Upper lobe of left lung (tissue), 6 donors: ENCODE results near the gene DNAJC1. TPM values are rescaled to one million over a fixed set of nuclear protein-coding genes. Genes with fewer than 3 reads are reported as not detected.

Experiments
- ATAC-seq, 2 donors: fragments of 200-7000 bp; cut with Tn5 transposase; one replicate each; pipeline ENCODE4 v1.9.1; 2022; ENCODE audit warnings: mild to moderate bottlenecking in 2 of 2, moderate library complexity in 2 of 2; ENCODE audit not compliant: low FRiP score in 2 of 2
- DNase-seq, 2 donors: peaks; one replicate each; pipeline ENCODE4 v3.0.0-alpha.2; 2019 to 2020
- H3K27ac ChIP-seq, 4 donors: fragments of 200-600 bp; sonication (generic); one replicate each; pipeline ENCODE4 v1.5.1; 2016 to 2019
- H3K27me3 ChIP-seq, 4 donors: fragments of 200-600 bp; sonication (generic); one replicate each; pipeline ENCODE4 v1.5.1; 2017 to 2019
- H3K36me3 ChIP-seq, 4 donors: fragments of 200-600 bp; sonication (generic); one replicate each; pipeline ENCODE4 v1.5.1; 2016 to 2019
- H3K4me1 ChIP-seq, 4 donors: fragments of 200-600 bp; sonication (generic); one replicate each; pipeline ENCODE4 v1.5.1; 2018 to 2019
- H3K4me3 ChIP-seq, 4 donors: fragments of 200-600 bp; sonication (generic); one replicate each; pipeline ENCODE4 v1.5.1; 2017 to 2019; ENCODE audit warnings: mild to moderate bottlenecking in 2 of 4, moderate library complexity in 1 of 4
- H3K9me3 ChIP-seq, 4 donors: fragments of 200-600 bp; sonication (generic); one replicate each; pipeline ENCODE4 v1.5.1; 2018 to 2019
- EP300 ChIP-seq, 4 donors: sonication (generic); formaldehyde crosslinking; IDR thresholded peaks; one replicate each; pipeline ENCODE4 v1.5.1; 2017; ENCODE audit warnings: antibody characterized with exemption in 4 of 4, control low read depth in 2 of 4
- POLR2A ChIP-seq, 4 donors: fragments of 450-650 bp; IDR thresholded peaks; one replicate each; pipeline ENCODE4 v1.5.1; 2016 to 2017; ENCODE audit warnings: antibody characterized with exemption in 4 of 4, mild to moderate bottlenecking in 2 of 4
- POLR2AphosphoS5 ChIP-seq, 2 donors: sonication (generic); formaldehyde crosslinking; IDR thresholded peaks; one replicate each; pipeline ENCODE4 v1.5.1; 2017; ENCODE audit warnings: antibody characterized with exemption in 2 of 2
- WGBS, 2 donors: methylation state at CpG; one replicate each; pipeline ENCODE4 v1.1.5; 2017 to 2018; 5-methylcytosine and 5-hydroxymethylcytosine counted together
- total RNA-seq, 6 donors: library from RNA; depleted of rRNA in 4 of 6; stranded (reverse); fragments of >200 nt in 4 of 6; gene quantifications; one replicate each; pipeline versions ENCODE4 v1.1.0 to v1.2.1, GENCODE V29; 2016 to 2021
- TF ChIP-seq, protein P1 (sequence below), 6 experiments: fragments of 450-650 bp in 4 of 6; fragments of 200-600 bp in 2 of 6; sonication (generic) in 2 of 6; IDR thresholded peaks; one replicate each; pipeline ENCODE4 v1.5.1; 2016 to 2019; ENCODE audit warnings: antibody characterized with exemption in 6 of 6
- donor health status: DM: no; HTN: no; CAD: no; lungs with moderate emphysema.
- donor health status: DM: no; HTN: yes; CAD: no; lungs with severe emphysema.

DNAJC1 gene
- total RNA-seq, 6 donors from 2014 or later: 30.8 to 106 (median 74.1) TPM

DNA sequence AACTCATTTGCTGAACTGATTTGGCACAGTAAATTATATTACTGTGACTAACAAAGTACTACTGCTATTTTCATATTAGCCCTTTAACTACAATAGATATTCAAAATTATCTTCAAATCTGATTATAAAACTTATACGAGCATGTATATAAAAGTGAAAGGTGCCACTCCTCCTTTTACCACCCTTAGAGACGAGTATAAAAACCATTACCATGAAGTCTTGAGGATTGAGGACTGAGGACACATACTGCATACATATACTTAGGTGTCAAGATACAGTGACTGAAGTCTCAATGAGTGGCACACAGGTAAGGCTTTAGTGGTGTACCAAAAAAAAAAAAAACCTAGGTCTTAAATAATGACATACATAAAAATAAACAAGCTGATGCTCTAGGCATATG is 98.6 kb downstream of the DNAJC1 start:
- peaks cover 0 to 15% (median 0%) of the 10 kb centered on the region in 4 donors for H3K36me3 ChIP-seq
- H3K4me1 ChIP-seq: no peaks in the 10 kb centered on the region
- no peak overlapping the region for H3K4me3 ChIP-seq
- ATAC-seq (no peak), DNase-seq (no peak)
- WGBS, 2 donors: 89 to 96% methylated on average over 2 of the region's 2 CpGs
- H3K9me3 ChIP-seq: no peaks in the 10 kb centered on the region
- TF ChIP-seq POLR2AphosphoS5 (IDR thresholded peaks at IDR 0.05): no peak
- TF ChIP-seq POLR2A (IDR thresholded peaks at IDR 0.05): no peak
- TF ChIP-seq EP300 (IDR thresholded peaks at IDR 0.05): no peak
- TF ChIP-seq, protein P1, sequence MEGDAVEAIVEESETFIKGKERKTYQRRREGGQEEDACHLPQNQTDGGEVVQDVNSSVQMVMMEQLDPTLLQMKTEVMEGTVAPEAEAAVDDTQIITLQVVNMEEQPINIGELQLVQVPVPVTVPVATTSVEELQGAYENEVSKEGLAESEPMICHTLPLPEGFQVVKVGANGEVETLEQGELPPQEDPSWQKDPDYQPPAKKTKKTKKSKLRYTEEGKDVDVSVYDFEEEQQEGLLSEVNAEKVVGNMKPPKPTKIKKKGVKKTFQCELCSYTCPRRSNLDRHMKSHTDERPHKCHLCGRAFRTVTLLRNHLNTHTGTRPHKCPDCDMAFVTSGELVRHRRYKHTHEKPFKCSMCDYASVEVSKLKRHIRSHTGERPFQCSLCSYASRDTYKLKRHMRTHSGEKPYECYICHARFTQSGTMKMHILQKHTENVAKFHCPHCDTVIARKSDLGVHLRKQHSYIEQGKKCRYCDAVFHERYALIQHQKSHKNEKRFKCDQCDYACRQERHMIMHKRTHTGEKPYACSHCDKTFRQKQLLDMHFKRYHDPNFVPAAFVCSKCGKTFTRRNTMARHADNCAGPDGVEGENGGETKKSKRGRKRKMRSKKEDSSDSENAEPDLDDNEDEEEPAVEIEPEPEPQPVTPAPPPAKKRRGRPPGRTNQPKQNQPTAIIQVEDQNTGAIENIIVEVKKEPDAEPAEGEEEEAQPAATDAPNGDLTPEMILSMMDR (IDR thresholded peaks at IDR 0.05): no peak
- no peak overlapping the region for H3K27ac ChIP-seq
- no peaks in the 10 kb centered on the region for H3K27me3 ChIP-seq

DNA sequence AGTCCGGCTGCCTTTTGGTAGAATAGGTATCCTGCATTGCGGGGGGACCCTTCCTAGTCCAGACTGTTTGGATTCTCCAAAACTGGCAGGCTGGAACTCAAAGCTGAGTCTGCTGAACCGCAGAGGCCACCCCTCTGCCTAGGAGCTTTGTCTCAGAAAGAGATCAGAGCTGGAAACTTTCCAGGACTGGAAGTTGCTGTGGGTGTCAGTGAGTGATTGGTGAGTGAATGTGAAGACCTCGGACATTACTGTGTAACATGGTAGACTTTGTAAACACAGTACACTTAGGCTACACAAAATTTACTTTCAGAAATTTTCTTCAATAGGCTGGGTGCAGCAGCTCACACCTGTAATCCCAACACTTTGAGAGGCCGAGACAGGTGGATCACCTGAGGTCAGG is 103.8 kb downstream of the DNAJC1 start:
- whole genome bisulfite sequencing, 2 donors: 49 to 90% methylated on average over 2 to 5 of the region's 5 CpGs
- TF ChIP-seq, protein P1 (IDR thresholded peaks at IDR 0.05): no peak
- TF ChIP-seq EP300 (IDR thresholded peaks at IDR 0.05) (no peak), POLR2A (IDR thresholded peaks at IDR 0.05) (no peak), POLR2AphosphoS5 (IDR thresholded peaks at IDR 0.05) (no peak)
- Histone ChIP-seq H3K27ac (no peak overlapping the region), H3K4me3 (no peak overlapping the region), H3K27me3 (no peaks in the 10 kb centered on the region), H3K36me3 (peaks cover 0 to 15% (median 2%) of the 10 kb centered on the region in 4 donors), H3K9me3 (no peaks in the 10 kb centered on the region), H3K4me1 (peaks cover 0 to 5% (median 1%) of the 10 kb centered on the region in 4 donors)
- DNase-seq: no peak
- no peak for ATAC-seq

DNA sequence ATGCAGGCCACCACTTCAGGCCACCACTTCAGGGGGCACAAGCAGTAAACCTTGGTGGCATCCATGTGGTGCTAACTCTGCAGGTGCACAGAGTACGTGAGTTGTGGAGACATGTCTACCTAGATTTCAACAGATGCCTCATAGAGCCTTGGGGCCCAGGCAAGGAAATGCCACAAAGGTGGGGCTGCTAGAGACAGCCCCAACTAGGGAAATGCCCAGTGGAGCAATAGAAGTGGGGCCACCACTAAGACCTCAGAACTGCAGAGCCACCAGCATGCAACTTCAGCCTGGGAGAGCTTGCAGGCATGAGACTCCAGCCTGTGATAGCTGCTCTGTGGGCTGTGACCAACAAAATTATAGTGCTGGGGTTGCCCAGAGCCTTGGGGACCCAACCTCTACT is 107.6 kb downstream of the DNAJC1 start:
- Histone ChIP-seq H3K27me3 (no peaks in the 10 kb centered on the region), H3K4me3 (no peak overlapping the region), H3K36me3 (peaks cover 0 to 5% (median 0%) of the 10 kb centered on the region in 4 donors), H3K4me1 (peaks cover 0 to 5% (median 1%) of the 10 kb centered on the region in 4 donors), H3K27ac (no peak overlapping the region), H3K9me3 (peaks cover 0 to 10% (median 7%) of the 10 kb centered on the region in 4 donors)
- no peak for DNase-seq
- TF ChIP-seq, protein P1 (IDR thresholded peaks at IDR 0.05): no peak
- TF ChIP-seq EP300 (IDR thresholded peaks at IDR 0.05): no peak
- TF ChIP-seq POLR2AphosphoS5 (IDR thresholded peaks at IDR 0.05): no peak
- TF ChIP-seq POLR2A (IDR thresholded peaks at IDR 0.05): no peak
- no peak for ATAC-seq
- 76 to 100% methylated on average over 1 of the region's 1 CpG for WGBS, 2 donors

DNA sequence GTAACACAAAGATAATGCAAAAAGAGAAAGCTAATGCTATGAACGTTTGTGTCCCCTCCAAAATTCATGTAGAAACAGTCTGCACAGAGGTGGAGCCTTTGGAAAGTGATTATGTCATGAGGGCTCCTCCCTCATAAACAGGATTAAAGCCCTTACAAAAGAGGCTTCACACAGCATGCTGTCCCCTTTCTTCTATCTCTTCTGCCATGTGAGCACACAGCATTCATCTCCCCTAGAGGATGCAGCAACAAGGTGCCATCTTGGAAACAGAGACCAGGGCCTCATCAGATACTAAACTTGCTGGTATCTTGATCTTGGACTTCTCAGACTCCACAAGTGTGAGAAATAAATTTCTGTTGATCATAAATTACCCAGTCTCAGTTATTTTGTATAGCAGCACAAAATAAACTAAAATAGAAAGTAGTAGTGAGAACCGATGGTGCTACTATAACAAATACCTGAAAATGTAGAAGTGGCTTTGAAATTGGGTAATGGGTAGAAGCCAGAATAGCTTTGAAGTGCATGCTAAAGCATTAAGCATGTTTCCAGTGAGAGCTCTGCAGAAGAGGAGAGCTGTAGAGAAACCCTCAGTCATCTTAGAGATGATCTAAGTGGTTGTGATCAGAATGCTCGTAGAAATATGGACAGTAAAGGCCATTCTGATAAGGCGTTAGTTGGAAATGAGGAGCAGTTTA is 108.7 kb downstream of the DNAJC1 start:
- TF ChIP-seq POLR2AphosphoS5 (IDR thresholded peaks at IDR 0.05) (no peak), EP300 (IDR thresholded peaks at IDR 0.05) (no peak), POLR2A (IDR thresholded peaks at IDR 0.05) (no peak)
- TF ChIP-seq, protein P1 (IDR thresholded peaks at IDR 0.05): no peak
- no peak overlapping the region for H3K27ac ChIP-seq
- H3K4me3 ChIP-seq: no peak overlapping the region
- 80 to 90% methylated on average over 4 of the region's 4 CpGs for WGBS, 2 donors
- H3K36me3 ChIP-seq: peaks cover 0 to 11% (median 0%) of the 10 kb centered on the region in 4 donors
- H3K9me3 ChIP-seq: peaks cover 0 to 10% (median 7%) of the 10 kb centered on the region in 4 donors
- peaks cover 0 to 5% (median 1%) of the 10 kb centered on the region in 4 donors for H3K4me1 ChIP-seq
- no peak for DNase-seq
- no peak for ATAC-seq
- no peaks in the 10 kb centered on the region for H3K27me3 ChIP-seq

DNA sequence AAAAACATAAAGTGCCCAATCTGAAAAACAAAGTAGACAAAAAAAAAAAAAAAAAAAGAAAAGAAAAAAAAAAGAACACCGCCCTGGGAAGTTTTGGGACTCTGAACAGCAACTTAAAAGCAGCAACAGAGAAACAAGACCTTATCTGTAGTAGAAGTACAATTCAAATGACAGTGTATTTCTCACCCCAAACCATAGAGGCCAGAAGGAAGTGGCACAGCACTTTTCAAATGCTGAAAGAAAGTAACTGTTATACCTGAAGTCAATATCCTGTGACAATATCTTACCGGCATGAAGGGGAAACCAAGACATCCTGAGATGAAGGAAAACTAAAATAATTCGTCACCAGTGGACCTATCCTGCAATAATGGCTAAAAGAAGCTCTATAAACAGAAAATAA is 112.1 kb downstream of the DNAJC1 start:
- Histone ChIP-seq H3K27ac (no peak overlapping the region), H3K9me3 (peaks cover 0 to 10% (median 8%) of the 10 kb centered on the region in 4 donors), H3K4me3 (no peak overlapping the region), H3K36me3 (peaks cover 0 to 7% (median 0%) of the 10 kb centered on the region in 4 donors), H3K4me1 (peaks cover 0 to 8% (median 1%) of the 10 kb centered on the region in 4 donors), H3K27me3 (no peaks in the 10 kb centered on the region)
- DNase-seq (no peak), ATAC-seq (no peak)
- TF ChIP-seq EP300 (IDR thresholded peaks at IDR 0.05) (no peak), POLR2A (IDR thresholded peaks at IDR 0.05) (no peak)
- whole genome bisulfite sequencing, 2 donors: 83 to 84% methylated on average over 3 of the region's 3 CpGs
